CD4-positive, alpha-beta T cell treated with Interleukin-15 for 1 hour (primary cell): ENCODE results near the gene NCOA3.
"Not testable (repeated sequence)": the region's sequence is repeated elsewhere in the genome, so short reads cannot be mapped to it uniquely, and the experiment has no call there.

Source experiments
- DNase-seq: peaks from one replicate; pipeline ENCODE4 v3.0.0-alpha.2; 2020

Gene NCOA3

GRCh38 chr20:47571426-47571825 lies 69.7 kb downstream of the NCOA3 start:
- DNase-seq = no peak

GRCh38 chr20:47572105-47572729 lies 70.5 kb downstream of the NCOA3 start:
- DNase-seq = no peak

GRCh38 chr20:47573559-47573958 lies 71.9 kb downstream of the NCOA3 start:
- no peak for DNase-seq

- DNase-seq = no peak
Measured at GRCh38 chr20:47574616-47575364, 73.1 kb downstream of the NCOA3 start.

GRCh38 chr20:47576516-47577033 lies 74.9 kb downstream of the NCOA3 start:
- no peak for DNase-seq

- no peak for DNase-seq
Measured at GRCh38 chr20:47577314-47577713, 75.6 kb downstream of the NCOA3 start.

- no peak for DNase-seq
Measured at GRCh38 chr20:47578543-47578942, 76.9 kb downstream of the NCOA3 start.

- not testable (repeated sequence) for DNase-seq
Measured at GRCh38 chr20:47580686-47581085, 79.0 kb downstream of the NCOA3 start.

- no peak for DNase-seq
Measured at GRCh38 chr20:47581090-47581489, 79.4 kb downstream of the NCOA3 start.

GRCh38 chr20:47583551-47583950 lies 81.9 kb downstream of the NCOA3 start:
- DNase-seq = no peak

GRCh38 chr20:47585087-47585747 lies 83.5 kb downstream of the NCOA3 start:
- DNase-seq = no peak

- DNase-seq = no peak
Measured at GRCh38 chr20:47586649-47587294, 85.1 kb downstream of the NCOA3 start.

- DNase-seq = no peak
Measured at GRCh38 chr20:47588158-47588557, 86.5 kb downstream of the NCOA3 start.

- no peak for DNase-seq
Measured at GRCh38 chr20:47591231-47591630, 89.5 kb downstream of the NCOA3 start.

- DNase-seq = no peak
Measured at GRCh38 chr20:47594157-47594556, 92.5 kb downstream of the NCOA3 start.

- not testable (repeated sequence) for DNase-seq
Measured at GRCh38 chr20:47595138-47595537, 93.5 kb downstream of the NCOA3 start.

GRCh38 chr20:47596003-47596571 lies 94.4 kb downstream of the NCOA3 start:
- no peak for DNase-seq

- DNase-seq = no peak
Measured at GRCh38 chr20:47597090-47597489, 95.4 kb downstream of the NCOA3 start.

- DNase-seq = no peak
Measured at GRCh38 chr20:47598911-47599744, 97.4 kb downstream of the NCOA3 start.

GRCh38 chr20:47600967-47601547 lies 99.4 kb downstream of the NCOA3 start:
- DNase-seq = no peak

- no peak for DNase-seq
Measured at GRCh38 chr20:47603260-47603659, 101.6 kb downstream of the NCOA3 start.
